IPS-18a (cell line): Measurements from ENCODE around the gene IL12RB2.

Experiments used
- H3K27ac ChIP-seq: one replicate; pipeline ENCODE4 v1.5.1; 2013; ENCODE audit warnings: low read length
- H3K27me3 ChIP-seq: one replicate; pipeline ENCODE4 v1.6.1; 2013; ENCODE audit warnings: mild to moderate bottlenecking, low read length; ENCODE audit not compliant: control insufficient read depth, insufficient read depth
- H3K36me3 ChIP-seq: one replicate; pipeline ENCODE4 v1.6.1; 2013; ENCODE audit warnings: low read depth, low read length; ENCODE audit not compliant: control insufficient read depth
- H3K4me1 ChIP-seq: one replicate; pipeline ENCODE4 v1.6.1; 2013; ENCODE audit warnings: low read depth, low read length; ENCODE audit not compliant: control insufficient read depth
- H3K4me3 ChIP-seq: one replicate; pipeline ENCODE4 v1.5.1; 2013; ENCODE audit warnings: low read length
- H3K9ac ChIP-seq: one replicate; pipeline ENCODE4 v1.6.1; 2013; ENCODE audit warnings: mild to moderate bottlenecking, low read length, moderate library complexity
- H3K9me3 ChIP-seq: one replicate; pipeline ENCODE4 v1.6.1; 2013; ENCODE audit warnings: low read depth, low read length; ENCODE audit not compliant: control insufficient read depth

The IL12RB2 gene

GRCh38 chr1:67314696-67315095 is 7.0 kb downstream of the IL12RB2 start:
- Histone ChIP-seq H3K36me3 (no peaks in the 10 kb centered on the region), H3K27ac (no peak overlapping the region), H3K9me3 (no peaks in the 10 kb centered on the region), H3K4me1 (peaks cover 5% of the 10 kb centered on the region), H3K27me3 (no peaks in the 10 kb centered on the region), H3K4me3 (no peak overlapping the region), H3K9ac (no peak overlapping the region)

GRCh38 chr1:67316180-67316902 is 8.7 kb downstream of the IL12RB2 start:
- Histone ChIP-seq H3K27me3 (no peaks in the 10 kb centered on the region), H3K9me3 (no peaks in the 10 kb centered on the region), H3K4me3 (no peak overlapping the region), H3K27ac (no peak overlapping the region), H3K36me3 (no peaks in the 10 kb centered on the region), H3K9ac (no peak overlapping the region), H3K4me1 (peaks cover 5% of the 10 kb centered on the region)

DNA sequence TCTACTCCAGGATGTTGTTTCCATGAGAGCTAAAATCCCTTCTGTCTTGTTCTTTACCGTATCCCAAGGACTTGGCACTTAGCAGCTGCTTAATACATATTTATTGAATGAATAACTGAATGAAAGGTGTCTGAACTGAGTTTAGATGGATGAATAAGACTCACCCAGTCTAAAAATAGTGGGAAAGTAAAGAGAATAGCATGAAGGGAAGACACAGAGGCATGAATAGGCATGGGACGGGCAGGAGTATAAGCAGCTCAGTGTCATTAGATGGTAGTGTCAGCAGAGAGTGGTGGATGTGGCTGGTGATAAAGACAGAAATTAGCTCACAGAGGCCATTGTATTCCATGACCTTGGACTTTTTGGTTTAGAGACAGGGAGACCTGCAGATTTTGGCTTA is 9.2 kb downstream of the IL12RB2 start:
- Histone ChIP-seq H3K27me3 (no peaks in the 10 kb centered on the region), H3K4me1 (peaks cover 5% of the 10 kb centered on the region), H3K27ac (no peak overlapping the region), H3K9me3 (no peaks in the 10 kb centered on the region), H3K9ac (no peak overlapping the region), H3K36me3 (no peaks in the 10 kb centered on the region), H3K4me3 (no peak overlapping the region)

DNA sequence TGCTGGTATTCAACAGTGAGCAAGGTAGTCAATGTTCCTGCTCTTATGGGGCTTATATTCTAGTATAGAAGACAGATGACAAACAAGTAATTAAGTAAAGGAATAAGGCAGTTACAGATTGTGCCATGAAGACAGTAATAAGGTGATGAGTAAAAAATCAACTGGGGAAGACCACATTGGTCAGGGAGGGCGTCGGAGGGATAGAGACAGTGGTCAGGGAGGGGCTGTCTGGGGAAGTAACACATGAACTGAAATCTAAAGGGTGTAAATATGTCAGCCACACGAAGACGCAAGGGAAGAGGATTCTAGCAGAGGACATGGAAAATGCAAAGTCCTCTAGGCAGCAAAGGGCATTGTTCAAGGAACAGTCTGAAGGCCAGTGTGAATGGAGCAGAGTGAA is 10.1 kb downstream of the IL12RB2 start:
- H3K9ac ChIP-seq: no peak overlapping the region
- peaks cover 5% of the 10 kb centered on the region for H3K4me1 ChIP-seq
- H3K27me3 ChIP-seq: no peaks in the 10 kb centered on the region
- H3K4me3 ChIP-seq: no peak overlapping the region
- H3K36me3 ChIP-seq: no peaks in the 10 kb centered on the region
- no peak overlapping the region for H3K27ac ChIP-seq
- no peaks in the 10 kb centered on the region for H3K9me3 ChIP-seq

GRCh38 chr1:67322442-67322841 is 14.8 kb downstream of the IL12RB2 start:
- Histone ChIP-seq H3K9me3 (no peaks in the 10 kb centered on the region), H3K4me1 (no peaks in the 10 kb centered on the region), H3K4me3 (no peak overlapping the region), H3K36me3 (no peaks in the 10 kb centered on the region), H3K27ac (no peak overlapping the region), H3K9ac (no peak overlapping the region), H3K27me3 (no peaks in the 10 kb centered on the region)

- Histone ChIP-seq H3K4me3 (no peak overlapping the region), H3K9me3 (no peaks in the 10 kb centered on the region), H3K4me1 (no peaks in the 10 kb centered on the region), H3K27ac (no peak overlapping the region), H3K9ac (no peak overlapping the region), H3K36me3 (no peaks in the 10 kb centered on the region), H3K27me3 (no peaks in the 10 kb centered on the region)
These were observed 15.4 kb downstream of the IL12RB2 start for GRCh38 chr1:67323087-67323486.

- H3K9me3 ChIP-seq: no peaks in the 10 kb centered on the region
- H3K27me3 ChIP-seq: no peaks in the 10 kb centered on the region
- no peak overlapping the region for H3K9ac ChIP-seq
- H3K4me1 ChIP-seq: no peaks in the 10 kb centered on the region
- no peaks in the 10 kb centered on the region for H3K36me3 ChIP-seq
- H3K4me3 ChIP-seq: no peak overlapping the region
- no peak overlapping the region for H3K27ac ChIP-seq
These were observed 16.4 kb downstream of the IL12RB2 start for GRCh38 chr1:67324068-67324467.

- Histone ChIP-seq H3K36me3 (no peaks in the 10 kb centered on the region), H3K4me1 (peaks cover 5% of the 10 kb centered on the region), H3K9me3 (no peaks in the 10 kb centered on the region), H3K27me3 (no peaks in the 10 kb centered on the region), H3K4me3 (no peak overlapping the region), H3K27ac (no peak overlapping the region), H3K9ac (no peak overlapping the region)
These were observed 20.3 kb downstream of the IL12RB2 start for GRCh38 chr1:67327864-67328466.

GRCh38 chr1:67332653-67333529 is 25.2 kb downstream of the IL12RB2 start:
- Histone ChIP-seq H3K9me3 (no peaks in the 10 kb centered on the region), H3K27me3 (no peaks in the 10 kb centered on the region), H3K4me1 (peaks cover 10% of the 10 kb centered on the region), H3K36me3 (no peaks in the 10 kb centered on the region), H3K27ac (no peak overlapping the region), H3K9ac (no peak overlapping the region), H3K4me3 (no peak overlapping the region)

DNA sequence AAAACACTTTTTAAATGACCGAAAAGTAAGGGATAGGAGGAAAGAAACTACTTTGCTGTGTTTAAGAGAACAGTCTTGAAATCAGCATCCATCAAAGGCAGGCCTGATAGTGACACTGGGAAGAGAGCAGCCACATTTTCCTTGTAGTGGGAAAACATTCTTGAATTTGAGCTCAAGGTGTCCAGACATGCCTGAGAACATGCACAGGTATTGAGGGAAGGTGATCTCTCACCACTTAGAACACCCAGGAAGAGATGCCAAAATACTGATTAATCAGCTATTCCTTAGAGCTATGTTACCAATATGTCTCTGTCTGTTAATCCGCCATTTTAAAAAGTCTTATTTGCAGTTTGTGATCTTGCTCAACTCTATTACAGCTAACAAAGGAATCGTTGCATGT is 25.9 kb downstream of the IL12RB2 start:
- no peak overlapping the region for H3K27ac ChIP-seq
- peaks cover 10% of the 10 kb centered on the region for H3K4me1 ChIP-seq
- no peaks in the 10 kb centered on the region for H3K9me3 ChIP-seq
- H3K4me3 ChIP-seq: no peak overlapping the region
- no peaks in the 10 kb centered on the region for H3K27me3 ChIP-seq
- no peaks in the 10 kb centered on the region for H3K36me3 ChIP-seq
- H3K9ac ChIP-seq: no peak overlapping the region

DNA sequence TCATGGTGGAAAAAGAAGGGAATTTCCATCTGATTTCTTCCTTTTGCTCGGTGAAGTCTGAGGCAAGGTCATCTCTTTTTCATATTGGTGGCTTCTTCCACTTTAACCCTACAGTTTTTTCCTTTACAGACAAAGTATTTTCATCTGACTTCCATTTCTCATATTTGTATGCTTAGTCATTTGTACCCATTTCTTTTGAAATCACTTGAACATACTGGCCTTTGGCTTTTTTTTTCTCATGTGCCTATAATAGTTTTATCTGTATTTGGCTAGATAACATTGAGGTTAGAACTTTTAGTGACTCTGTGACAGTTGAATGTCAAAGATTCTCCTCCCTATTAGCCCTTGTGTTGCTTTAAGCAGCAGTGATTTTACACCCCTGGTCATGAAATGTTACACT is 27.7 kb downstream of the IL12RB2 start:
- H3K27ac ChIP-seq: no peak overlapping the region
- H3K9me3 ChIP-seq: no peaks in the 10 kb centered on the region
- no peak overlapping the region for H3K9ac ChIP-seq
- H3K4me1 ChIP-seq: peaks cover 10% of the 10 kb centered on the region
- H3K36me3 ChIP-seq: no peaks in the 10 kb centered on the region
- no peak overlapping the region for H3K4me3 ChIP-seq
- no peaks in the 10 kb centered on the region for H3K27me3 ChIP-seq
